Upper lobe of left lung (tissue), 4 donors: ENCODE measurements around the gene SPTBN1.

Experiments used
- CTCF ChIP-seq, 6 experiments: fragments of 450-650 bp in 4 of 6; fragments of 200-600 bp in 2 of 6; sonication (generic) in 2 of 6; IDR thresholded peaks; one replicate each; pipeline ENCODE4 v1.5.1; 2016 to 2019; ENCODE audit warnings: antibody characterized with exemption in 6 of 6
- EP300 ChIP-seq, 4 donors: sonication (generic); formaldehyde crosslinking; IDR thresholded peaks; one replicate each; pipeline ENCODE4 v1.5.1; 2017; ENCODE audit warnings: antibody characterized with exemption in 4 of 4, control low read depth in 2 of 4
- POLR2A ChIP-seq, 4 donors: fragments of 450-650 bp; IDR thresholded peaks; one replicate each; pipeline ENCODE4 v1.5.1; 2016 to 2017; ENCODE audit warnings: antibody characterized with exemption in 4 of 4, mild to moderate bottlenecking in 2 of 4
- POLR2AphosphoS5 ChIP-seq, 2 donors: sonication (generic); formaldehyde crosslinking; IDR thresholded peaks; one replicate each; pipeline ENCODE4 v1.5.1; 2017; ENCODE audit warnings: antibody characterized with exemption in 2 of 2

- no peak for TF ChIP-seq CTCF (IDR thresholded peaks at IDR 0.05)
- TF ChIP-seq POLR2A (IDR thresholded peaks at IDR 0.05): no peak
- no peak for TF ChIP-seq POLR2AphosphoS5 (IDR thresholded peaks at IDR 0.05)
- TF ChIP-seq EP300 (IDR thresholded peaks at IDR 0.05): no peak
These were observed 195.2 kb downstream of the SPTBN1 start for GRCh38 chr2:54651291-54651690.
